Adrenal gland (tissue), 5 donors: ENCODE measurements around the gene ZNF346.

Source experiments
- CTCF ChIP-seq, 6 experiments: fragments of 450-650 bp in 4 of 6; fragments of 200-600 bp in 2 of 6; sonication (generic) in 1 of 6; IDR thresholded peaks; 1 replicate in 5 of 6; 2 replicates in 1 of 6; pipeline versions ENCODE4 v1.5.1 to v1.8.0; 2016 to 2021; ENCODE audit warnings: antibody characterized with exemption in 6 of 6, mild to moderate bottlenecking in 2 of 6, moderate library complexity in 1 of 6
- POLR2A ChIP-seq, 2 donors: fragments of 450-650 bp; IDR thresholded peaks; one replicate each; pipeline ENCODE4 v1.6.1; 2017; ENCODE audit warnings: antibody characterized with exemption in 2 of 2, mild to moderate bottlenecking in 2 of 2, moderate library complexity in 1 of 2
- donor health status: DM: no; HTN: no; CAD: no.

GRCh38 chr5:177036443-177036842 lies 13.9 kb downstream of the ZNF346 start:
- no peak for TF ChIP-seq CTCF (IDR thresholded peaks at IDR 0.05)
- TF ChIP-seq POLR2A (IDR thresholded peaks at IDR 0.05): no peak
